Activated T-cell treated with anti-CD3 and anti-CD28 coated beads, Interleukin-2, amount 50 U/mL, for 4 hours (primary cell): ENCODE data around the gene DMBX1. TPM values are rescaled to one million over a fixed set of nuclear protein-coding genes. Genes with fewer than 3 reads are reported as not detected.

Source experiments
- ATAC-seq, 2 donors: fragments of 200-7000 bp; cut with Tn5 transposase; one replicate each; pipeline ENCODE4 v1.10.0; 2021
- DNase-seq: peaks from one replicate; pipeline ENCODE4 v3.0.0-alpha.2; 2020
- H3K27me3 Mint-ChIP-seq: one replicate; pipeline ENCODE4 v1.8.0; 2021; ENCODE audit warnings: low read depth, mixed read lengths
- H3K36me3 Mint-ChIP-seq: one replicate; pipeline ENCODE4 v1.8.0; 2022; ENCODE audit warnings: mixed read lengths; ENCODE audit not compliant: insufficient read depth
- H3K4me1 Mint-ChIP-seq: one replicate; pipeline ENCODE4 v1.8.0; 2021; ENCODE audit warnings: low read depth, mixed read lengths
- H3K4me3 Mint-ChIP-seq: one replicate; pipeline ENCODE4 v1.8.0; 2021; ENCODE audit warnings: mild to moderate bottlenecking, moderate library complexity, mixed read lengths
- H3K9me3 Mint-ChIP-seq: one replicate; pipeline ENCODE4 v1.8.0; 2021; ENCODE audit warnings: mixed read lengths
- total RNA-seq, 3 donors: library from RNA; stranded (reverse); gene quantifications; one replicate each; pipeline ENCODE4 v1.2.1, GENCODE V29; 2021

Gene DMBX1
- total RNA-seq, 3 donors from 2014 or later = not detected

- Mint-ChIP-seq H3K36me3 (no peaks in the 10 kb centered on the region), H3K9me3 (no peaks in the 10 kb centered on the region), H3K27me3 (peaks cover 56% of the 10 kb centered on the region), H3K4me1 (peaks cover 2% of the 10 kb centered on the region), H3K4me3 (no peak overlapping the region)
- DNase-seq (no peak), ATAC-seq (no peak)
These were observed 36.7 kb upstream of the DMBX1 start for GRCh38 chr1:46452931-46453325.

- no peak for ATAC-seq
- peaks cover 53% of the 10 kb centered on the region for H3K27me3 Mint-ChIP-seq
These were observed 36.2 kb upstream of the DMBX1 start for GRCh38 chr1:46453449-46453848.

GRCh38 chr1:46455951-46456350 is 33.7 kb upstream of the DMBX1 start:
- no peak overlapping the region for H3K4me3 Mint-ChIP-seq

More at GRCh38 chr1:46453449-46453848, 36.2 kb upstream of the DMBX1 start:
- no peaks in the 10 kb centered on the region for H3K9me3 Mint-ChIP-seq
- no peak for DNase-seq
- H3K4me3 Mint-ChIP-seq = no peak overlapping the region
- H3K4me1 Mint-ChIP-seq = no peaks in the 10 kb centered on the region
- H3K36me3 Mint-ChIP-seq = no peaks in the 10 kb centered on the region

GRCh38 chr1:46456411-46456963 is 33.1 kb upstream of the DMBX1 start:
- no peak for ATAC-seq
- Mint-ChIP-seq H3K9me3 (no peaks in the 10 kb centered on the region), H3K36me3 (no peaks in the 10 kb centered on the region), H3K27me3 (peaks cover 39% of the 10 kb centered on the region), H3K4me3 (no peak overlapping the region), H3K4me1 (no peaks in the 10 kb centered on the region)
- no peak for DNase-seq

More at GRCh38 chr1:46455951-46456350, 33.7 kb upstream of the DMBX1 start:
- no peaks in the 10 kb centered on the region for H3K9me3 Mint-ChIP-seq
- ATAC-seq = no peak
- no peak for DNase-seq
- peaks cover 42% of the 10 kb centered on the region for H3K27me3 Mint-ChIP-seq
- H3K36me3 Mint-ChIP-seq = no peaks in the 10 kb centered on the region
- no peaks in the 10 kb centered on the region for H3K4me1 Mint-ChIP-seq

GRCh38 chr1:46457178-46457577 is 32.5 kb upstream of the DMBX1 start:
- Mint-ChIP-seq H3K4me1 (no peaks in the 10 kb centered on the region), H3K4me3 (no peak overlapping the region), H3K27me3 (peaks cover 32% of the 10 kb centered on the region), H3K9me3 (no peaks in the 10 kb centered on the region), H3K36me3 (no peaks in the 10 kb centered on the region)
- DNase-seq (no peak), ATAC-seq (no peak)

GRCh38 chr1:46458190-46458589 is 31.4 kb upstream of the DMBX1 start:
- Mint-ChIP-seq H3K27me3 (peaks cover 28% of the 10 kb centered on the region), H3K4me1 (no peaks in the 10 kb centered on the region), H3K4me3 (no peak overlapping the region), H3K36me3 (no peaks in the 10 kb centered on the region), H3K9me3 (no peaks in the 10 kb centered on the region)
- no peak for DNase-seq
- no peak for ATAC-seq

GRCh38 chr1:46458846-46459245 is 30.8 kb upstream of the DMBX1 start:
- no peaks in the 10 kb centered on the region for H3K9me3 Mint-ChIP-seq
- DNase-seq = no peak
- no peaks in the 10 kb centered on the region for H3K4me1 Mint-ChIP-seq
- peaks cover 28% of the 10 kb centered on the region for H3K27me3 Mint-ChIP-seq
- ATAC-seq = no peak
- no peaks in the 10 kb centered on the region for H3K36me3 Mint-ChIP-seq
- H3K4me3 Mint-ChIP-seq = no peak overlapping the region

- Mint-ChIP-seq H3K27me3 (peaks cover 27% of the 10 kb centered on the region), H3K4me3 (no peak overlapping the region), H3K36me3 (no peaks in the 10 kb centered on the region), H3K9me3 (no peaks in the 10 kb centered on the region), H3K4me1 (no peaks in the 10 kb centered on the region)
- ATAC-seq (no peak), DNase-seq (no peak)
These were observed 30.3 kb upstream of the DMBX1 start for GRCh38 chr1:46459315-46459714.

GRCh38 chr1:46461017-46461808 is 28.4 kb upstream of the DMBX1 start:
- Mint-ChIP-seq H3K27me3 (peaks cover 30% of the 10 kb centered on the region), H3K4me1 (peaks cover 4% of the 10 kb centered on the region), H3K36me3 (no peaks in the 10 kb centered on the region), H3K4me3 (no peak overlapping the region), H3K9me3 (no peaks in the 10 kb centered on the region)
- DNase-seq (no peak), ATAC-seq (no peak)

- Mint-ChIP-seq H3K4me1 (peaks cover 6% of the 10 kb centered on the region), H3K36me3 (no peaks in the 10 kb centered on the region), H3K27me3 (peaks cover 33% of the 10 kb centered on the region), H3K9me3 (no peaks in the 10 kb centered on the region), H3K4me3 (no peak overlapping the region)
- ATAC-seq (no peak), DNase-seq (no peak)
These were observed 27.7 kb upstream of the DMBX1 start for GRCh38 chr1:46461809-46462448.

GRCh38 chr1:46464013-46464548 is 25.6 kb upstream of the DMBX1 start:
- DNase-seq (no peak), ATAC-seq (no peak)
- Mint-ChIP-seq H3K9me3 (no peaks in the 10 kb centered on the region), H3K4me1 (peaks cover 10% of the 10 kb centered on the region), H3K27me3 (peaks cover 45% of the 10 kb centered on the region), H3K36me3 (no peaks in the 10 kb centered on the region), H3K4me3 (no peak overlapping the region)

GRCh38 chr1:46464915-46465314 is 24.7 kb upstream of the DMBX1 start:
- Mint-ChIP-seq H3K27me3 (peaks cover 50% of the 10 kb centered on the region), H3K4me1 (peaks cover 10% of the 10 kb centered on the region), H3K36me3 (no peaks in the 10 kb centered on the region), H3K4me3 (no peak overlapping the region), H3K9me3 (no peaks in the 10 kb centered on the region)
- no peak for ATAC-seq
- no peak for DNase-seq

GRCh38 chr1:46465981-46466476 is 23.6 kb upstream of the DMBX1 start:
- peak overlapping the region; percentile 68 for H3K4me3 Mint-ChIP-seq
- H3K27me3 Mint-ChIP-seq = peaks cover 42% of the 10 kb centered on the region
- no peak for ATAC-seq

GRCh38 chr1:46466477-46467182 is 23.0 kb upstream of the DMBX1 start:
- ATAC-seq (peak; percentile 67 to 71), DNase-seq (no peak)
- Mint-ChIP-seq H3K27me3 (peaks cover 40% of the 10 kb centered on the region), H3K4me3 (peak overlapping the region; percentile 69), H3K4me1 (peaks cover 10% of the 10 kb centered on the region), H3K9me3 (no peaks in the 10 kb centered on the region), H3K36me3 (no peaks in the 10 kb centered on the region)

More at GRCh38 chr1:46465981-46466476, 23.6 kb upstream of the DMBX1 start:
- H3K36me3 Mint-ChIP-seq = no peaks in the 10 kb centered on the region
- no peaks in the 10 kb centered on the region for H3K9me3 Mint-ChIP-seq
- no peak for DNase-seq
- H3K4me1 Mint-ChIP-seq = peaks cover 10% of the 10 kb centered on the region
